ENCODE data around the gene ANKIB1. TPM values are rescaled to one million over a fixed set of nuclear protein-coding genes. Genes with fewer than 3 reads are reported as not detected.
A peak's percentile ranks its signal among the peaks of the same experiment; 100 is the strongest.

The ANKIB1 gene
- polyA plus RNA-seq, 2 of the 4 experiments (the other 2 are of a cell fraction) = 20.7 to 59.5 TPM

GRCh38 chr7:92221766-92222165 is 24.0 kb upstream of the ANKIB1 start:
- DNase-seq (ENCODE audit: low read depth in 1 of 2, low spot score in 1 of 2) = no peak
- no peak for ATAC-seq
- Histone ChIP-seq H3K9me3 (no peaks in the 10 kb centered on the region), H3K4me2 (no peak overlapping the region), H3K4me1 (no peaks in the 10 kb centered on the region), H3K27ac (no peak overlapping the region), H3K4me3 (no peak overlapping the region)
- FAIRE-seq = no peak
- 95% methylated on average over 3 of the region's 3 CpGs for WGBS (ENCODE audit: missing lambda C conversion rate)
- POLR2A ChIA-PET = no interaction called here
- no peak for TF ChIP-seq ZNF302 (CRISPR knock-in tag; IDR thresholded peaks at IDR 0.05)
- TF ChIP-seq HOXB5 (CRISPR knock-in tag; IDR thresholded peaks at IDR 0.05) = no peak
- TF ChIP-seq MYC (IDR thresholded peaks at IDR 0.05; ENCODE audit: borderline replicate concordance, low read length) = no peak
- TF ChIP-seq NFE2L2 (conservative IDR thresholded peaks at IDR 0.05; ENCODE audit: low read length) = no peak
- no peak for TF ChIP-seq ZC3H11A (IDR thresholded peaks at IDR 0.05)
- no peak for TF ChIP-seq FOSL2 (IDR thresholded peaks at IDR 0.05)
- no peak for TF ChIP-seq FOSL2 (CRISPR knock-in tag; IDR thresholded peaks at IDR 0.05)
- no peak for TF ChIP-seq CHD2 (IDR thresholded peaks at IDR 0.05; ENCODE audit: low read length, partially characterized antibody)
- TF ChIP-seq FOSB (CRISPR knock-in tag; IDR thresholded peaks at IDR 0.05) = no peak
- no peak for TF ChIP-seq USF2 (IDR thresholded peaks at IDR 0.05)
- CTCF ChIA-PET = interaction anchor here (1.2 kb wide), 1 partner anchor 11 kb away, joined by 3 read pairs; no protein-coding TSS in a partner anchor

DNA sequence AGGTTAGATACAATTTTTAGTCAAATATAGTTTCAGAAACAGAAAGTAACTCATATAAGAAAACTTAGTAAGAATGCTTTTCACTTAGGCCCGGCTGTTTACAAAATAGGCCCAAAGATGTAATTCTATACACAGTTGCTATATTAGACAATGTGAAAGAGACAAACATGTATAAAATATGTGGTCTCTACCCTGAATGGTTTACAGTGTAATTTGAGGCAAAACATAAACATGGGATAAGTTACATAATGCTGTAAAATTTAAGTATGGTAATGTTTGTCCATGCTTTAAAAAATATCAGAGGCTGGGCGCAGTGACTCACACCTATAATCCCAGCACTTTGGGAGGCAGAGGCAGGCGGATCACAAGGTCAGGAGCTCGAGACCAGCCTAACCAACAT is 18.8 kb upstream of the ANKIB1 start:
- ATAC-seq = no peak
- POLR2A ChIA-PET = no interaction called here

GRCh38 chr7:92228100-92228499 is 17.7 kb upstream of the ANKIB1 start:
- no peak for DNase-seq (ENCODE audit: low read depth in 1 of 2, low spot score in 1 of 2)
- no peak for FAIRE-seq
- no peaks in the 10 kb centered on the region for H3K9me3 ChIP-seq
- ATAC-seq = no peak
- CTCF ChIA-PET = no interaction called here
- TF ChIP-seq EHF (CRISPR knock-in tag; IDR thresholded peaks at IDR 0.05) (no peak), SREBF2 (IDR thresholded peaks at IDR 0.05) (no peak)
- H3K27ac ChIP-seq = no peak overlapping the region
- 94% methylated on average over 2 of the region's 2 CpGs for WGBS (ENCODE audit: missing lambda C conversion rate)
- no peaks in the 10 kb centered on the region for H3K4me1 ChIP-seq
- H3K4me3 ChIP-seq = no peak overlapping the region
- H3K4me2 ChIP-seq = no peak overlapping the region
- POLR2A ChIA-PET = no interaction called here

More for the DNA sequence above, 18.8 kb upstream of the ANKIB1 start:
- no peak for DNase-seq (ENCODE audit: low read depth in 1 of 2, low spot score in 1 of 2)
- H3K4me3 ChIP-seq = no peak overlapping the region
- no peaks in the 10 kb centered on the region for H3K9me3 ChIP-seq
- no peaks in the 10 kb centered on the region for H3K4me1 ChIP-seq
- H3K4me2 ChIP-seq = no peak overlapping the region
- TF ChIP-seq, protein P1, sequence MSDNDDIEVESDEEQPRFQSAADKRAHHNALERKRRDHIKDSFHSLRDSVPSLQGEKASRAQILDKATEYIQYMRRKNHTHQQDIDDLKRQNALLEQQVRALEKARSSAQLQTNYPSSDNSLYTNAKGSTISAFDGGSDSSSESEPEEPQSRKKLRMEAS (IDR thresholded peaks at IDR 0.05) = no peak
- TF ChIP-seq POLR2AphosphoS2 (conservative IDR thresholded peaks at IDR 0.05; ENCODE audit: low read length) = no peak
- CTCF ChIA-PET = no interaction called here
- WGBS (ENCODE audit: missing lambda C conversion rate) = 81% methylated on average over 4 of the region's 4 CpGs
- no peak overlapping the region for H3K27ac ChIP-seq
- FAIRE-seq = no peak

- no peak for FAIRE-seq
- no peak overlapping the region for H3K27ac ChIP-seq
- WGBS (ENCODE audit: missing lambda C conversion rate) = 93% methylated on average over 2 of the region's 2 CpGs
- DNase-seq (ENCODE audit: low read depth in 1 of 2, low spot score in 1 of 2) = no peak
- ATAC-seq = no peak
- H3K4me3 ChIP-seq = no peak overlapping the region
- ChIA-PET CTCF (no interaction called here), POLR2A (no interaction called here)
- H3K4me2 ChIP-seq = no peak overlapping the region
- H3K4me1 ChIP-seq = no peaks in the 10 kb centered on the region
- H3K9me3 ChIP-seq = no peaks in the 10 kb centered on the region
- TF ChIP-seq ESRRA (IDR thresholded peaks at IDR 0.05; ENCODE audit: borderline replicate concordance, low read length) = no peak
- TF ChIP-seq CBX2 (IDR thresholded peaks at IDR 0.05; ENCODE audit: borderline replicate concordance, low read depth) = no peak
- TF ChIP-seq KDM1A (IDR thresholded peaks at IDR 0.05; ENCODE audit: low read depth) = peak; percentile 47; the same call in 1 of the 2 replicates
- TF ChIP-seq PHF8 (IDR thresholded peaks at IDR 0.05; ENCODE audit: borderline replicate concordance, low read depth) = no peak
Observed at GRCh38 chr7:92228742-92229141, 17.0 kb upstream of the ANKIB1 start.

DNA sequence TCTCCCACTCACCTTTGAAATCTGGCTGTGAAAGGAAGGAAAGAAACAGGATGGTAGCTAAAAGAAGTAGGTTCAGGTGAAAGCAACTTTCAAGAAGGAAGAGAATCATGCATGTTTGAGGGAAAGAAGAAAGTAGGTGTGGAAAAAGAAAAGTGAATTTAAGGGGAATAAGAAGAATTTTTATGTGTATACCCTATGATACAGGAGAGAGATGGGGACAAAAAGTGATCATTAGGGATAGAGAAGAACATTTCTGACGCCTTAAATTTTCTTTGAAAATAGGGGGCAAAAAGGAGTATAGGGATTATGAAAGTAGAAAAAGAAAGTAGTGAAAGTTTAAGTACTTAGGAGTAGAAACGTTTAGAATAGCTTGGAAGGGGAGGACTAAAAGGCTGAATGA is 15.2 kb upstream of the ANKIB1 start:
- TF ChIP-seq ZFP36 (IDR thresholded peaks at IDR 0.05; ENCODE audit: borderline replicate concordance, partially characterized antibody) (no peak), FOSL2 (IDR thresholded peaks at IDR 0.05) (no peak), FOSL2 (CRISPR knock-in tag; IDR thresholded peaks at IDR 0.05) (no peak), HOXB5 (CRISPR knock-in tag; IDR thresholded peaks at IDR 0.05) (no peak), BHLHE40 (IDR thresholded peaks at IDR 0.05; ENCODE audit: low read depth, low read length) (no peak), TFCP2L1 (CRISPR knock-in tag; IDR thresholded peaks at IDR 0.05) (no peak), FOSB (CRISPR knock-in tag; IDR thresholded peaks at IDR 0.05) (no peak), EHF (CRISPR knock-in tag; IDR thresholded peaks at IDR 0.05) (no peak), CBX8 (IDR thresholded peaks at IDR 0.05) (no peak), KDM5A (IDR thresholded peaks at IDR 0.05) (no peak), ELK1 (IDR thresholded peaks at IDR 0.05; ENCODE audit: low read depth, low read length) (no peak), PBX3 (IDR thresholded peaks at IDR 0.05) (no peak), ESRRA (IDR thresholded peaks at IDR 0.05; ENCODE audit: borderline replicate concordance, low read length) (no peak), RCOR1 (IDR thresholded peaks at IDR 0.05; ENCODE audit: low read depth, low read length) (no peak), CHD4 (IDR thresholded peaks at IDR 0.05; ENCODE audit: borderline replicate concordance) (no peak)
- TF ChIP-seq, protein P1 (IDR thresholded peaks at IDR 0.05) = no peak
- CTCF ChIA-PET = no interaction called here
- WGBS (ENCODE audit: missing lambda C conversion rate) = 67% methylated on average over 2 of the region's 2 CpGs
- Histone ChIP-seq H3K9me3 (no peaks in the 10 kb centered on the region), H3K27ac (no peak overlapping the region), H3K4me1 (no peaks in the 10 kb centered on the region), H3K4me2 (no peak overlapping the region), H3K4me3 (no peak overlapping the region)
- no peak for FAIRE-seq
- DNase-seq (ENCODE audit: low read depth in 1 of 2, low spot score in 1 of 2) = no peak
- POLR2A ChIA-PET = interaction anchor here (1.0 kb wide), 1 partner anchor 15 kb away, joined by 3 read pairs; the partner anchor contains the start of genes ANKIB1 and KRIT1
- no peak for ATAC-seq

All from A549 (cell line).